Activated naive CD4-positive, alpha-beta T cell treated with anti-CD3 and anti-CD28 coated beads, Interleukin-2, amount 50 U/mL, for 16 hours (primary cell): ENCODE data around the gene RPRD1B.
"Not testable (repeated sequence)": the region's sequence is repeated elsewhere in the genome, so short reads cannot be mapped to it uniquely, and the experiment has no call there.

ENCODE experiments used
- DNase-seq: peaks from one replicate; pipeline ENCODE4 v3.0.0-alpha.2; 2020

RPRD1B gene

DNA sequence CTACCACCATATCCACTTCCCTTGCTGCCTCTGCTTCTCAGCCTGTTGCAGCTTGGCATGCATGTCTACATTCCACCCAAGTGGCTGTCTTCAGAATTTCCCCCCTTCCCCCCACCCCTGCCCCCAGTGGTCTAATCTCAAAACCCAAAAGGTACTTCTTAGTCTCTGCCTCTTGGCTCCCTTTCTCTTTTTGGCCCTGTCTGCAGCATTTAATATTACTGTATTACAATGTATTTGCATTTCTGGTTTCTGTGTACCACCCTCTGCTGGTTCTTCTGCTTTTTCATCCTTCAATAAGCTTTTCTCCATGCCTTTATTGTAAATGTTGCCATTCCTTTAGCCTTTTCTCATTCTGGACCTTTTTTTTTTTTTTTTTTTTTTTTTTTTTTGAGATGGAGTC lies 43.0 kb downstream of the RPRD1B start:
- DNase-seq: no peak

DNA sequence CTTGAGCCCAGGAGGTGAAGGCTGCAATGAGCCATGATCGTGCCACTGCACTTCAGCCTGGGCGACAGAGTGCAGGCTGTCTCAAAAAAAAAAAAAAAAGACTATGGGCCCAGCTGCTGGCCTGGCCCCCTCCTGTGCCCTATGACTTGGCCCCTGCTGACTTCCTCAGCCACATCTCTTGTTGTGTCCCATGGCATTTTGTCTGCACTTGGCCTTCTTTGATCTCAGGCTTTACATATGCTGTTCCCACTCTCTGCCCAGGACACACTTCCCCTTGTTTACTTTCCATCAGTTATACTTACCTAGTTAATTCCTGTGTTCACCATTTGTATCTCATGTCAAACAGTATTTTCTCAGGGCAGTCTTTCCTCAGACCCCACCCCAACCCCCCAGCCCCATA lies 44.5 kb downstream of the RPRD1B start:
- DNase-seq: no peak

DNA sequence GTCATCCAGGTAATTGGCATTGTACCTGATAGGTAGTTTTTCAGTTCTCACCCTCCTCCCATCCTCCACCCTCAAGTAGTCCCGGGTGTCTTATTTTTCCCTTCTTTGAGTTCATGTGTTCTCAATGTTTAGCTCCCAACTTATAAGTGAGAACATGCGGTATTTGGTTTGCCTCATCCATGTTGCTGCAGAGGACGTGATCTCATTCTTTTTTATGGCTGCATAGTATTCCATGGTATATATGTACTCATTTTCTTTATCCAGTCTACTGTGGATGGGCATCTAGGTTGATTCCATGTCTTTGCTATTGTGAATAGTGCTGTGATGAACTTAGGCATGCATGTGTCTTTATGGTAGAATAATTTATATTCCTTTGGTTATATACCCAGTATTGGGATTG lies 45.8 kb downstream of the RPRD1B start:
- DNase-seq: no peak

DNA sequence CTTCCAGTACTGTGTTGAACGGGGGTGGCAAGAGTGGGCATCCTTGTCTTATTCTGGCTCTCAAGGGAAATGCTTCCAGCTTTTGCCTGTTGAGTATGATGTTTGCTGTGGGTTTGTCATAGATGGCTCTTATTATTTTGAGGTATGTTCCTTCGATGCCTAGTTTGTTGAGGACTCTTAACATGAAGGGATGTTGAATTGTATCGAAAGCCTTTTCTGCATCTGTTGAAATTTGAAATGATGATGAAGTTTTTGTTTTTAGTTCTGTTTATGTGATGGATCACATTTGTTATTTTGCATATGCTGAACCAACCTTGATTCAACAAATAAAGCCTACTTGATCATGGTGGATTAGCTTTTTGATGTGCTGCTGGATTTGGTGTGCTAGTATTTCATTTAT lies 48.0 kb downstream of the RPRD1B start:
- DNase-seq: no peak

DNA sequence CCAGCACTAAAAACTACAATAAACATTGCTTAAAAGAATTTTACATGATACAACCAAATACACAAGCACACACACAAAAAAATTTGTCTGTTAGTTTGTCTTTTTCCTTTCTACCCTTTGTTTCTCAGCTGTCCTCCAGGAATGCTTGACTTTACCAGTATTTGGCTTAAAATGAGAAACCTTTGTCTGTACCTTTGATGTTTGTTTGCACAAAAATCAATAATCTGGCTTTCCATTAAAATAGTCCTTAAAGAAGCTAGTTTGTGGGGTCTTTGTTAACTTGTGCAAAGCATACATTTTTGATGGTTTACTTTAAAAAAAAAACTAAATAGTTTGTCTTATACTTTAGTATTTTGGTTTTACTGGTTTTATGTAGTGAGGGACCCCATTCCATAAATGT lies 49.3 kb downstream of the RPRD1B start:
- no peak for DNase-seq

DNA sequence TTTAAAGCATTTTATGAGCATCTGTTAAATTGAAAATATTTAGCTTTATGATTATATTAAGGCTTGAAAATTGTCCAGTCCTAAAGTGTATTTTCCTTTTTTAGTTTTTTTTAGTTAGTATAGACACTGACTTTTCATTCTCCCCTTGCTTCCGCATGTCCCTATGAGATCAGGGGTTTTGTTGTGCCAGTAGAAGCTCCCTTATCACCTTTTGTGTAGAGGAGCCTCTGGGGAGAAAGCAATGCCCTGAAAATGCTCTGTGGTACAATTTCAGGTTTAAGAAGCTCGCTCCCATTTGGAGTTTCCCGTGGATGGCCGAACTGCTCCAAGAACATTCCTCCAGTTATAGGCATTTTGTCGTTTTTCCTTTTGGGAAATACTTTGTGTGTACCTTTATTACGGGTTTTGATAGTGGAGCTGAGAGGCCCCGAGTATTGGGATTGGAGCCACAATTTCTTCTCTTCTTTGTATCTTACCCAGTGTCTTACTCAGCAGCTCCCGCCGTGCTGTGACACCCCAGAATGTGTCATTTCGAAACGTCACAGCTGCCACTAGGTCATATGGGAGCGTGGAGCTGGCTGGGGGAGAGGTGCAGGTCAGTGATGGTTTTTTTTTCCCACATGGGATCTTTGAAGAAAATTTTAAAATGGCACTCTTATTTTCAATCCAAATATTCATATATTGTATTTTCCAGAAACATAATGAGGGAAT lies 49.9 kb downstream of the RPRD1B start:
- DNase-seq: no peak

DNA sequence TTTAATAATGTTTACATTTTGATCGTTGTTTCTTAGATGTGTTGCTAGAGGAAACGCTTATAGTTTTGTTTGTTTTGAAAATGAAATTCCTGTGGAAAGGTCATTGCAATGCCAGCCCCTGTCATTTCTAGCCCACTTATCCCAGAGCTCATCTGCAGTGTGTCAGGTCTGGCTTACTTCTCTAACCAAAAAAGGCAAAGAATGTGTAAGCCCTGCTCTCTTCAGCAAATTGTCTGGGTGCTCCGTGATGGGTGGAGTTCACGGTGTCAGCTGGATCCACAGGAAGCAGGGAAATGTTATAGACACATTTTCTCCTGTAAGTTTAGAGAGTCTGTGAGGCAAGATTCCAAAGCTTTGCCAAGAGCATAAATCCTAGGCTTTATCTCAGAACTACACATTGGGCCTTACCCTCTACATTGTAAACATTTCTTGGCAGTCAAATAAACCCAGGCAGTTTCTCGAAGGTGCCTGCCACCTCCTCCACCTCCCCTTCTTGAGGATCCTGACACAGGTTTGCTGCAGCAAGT lies 50.9 kb downstream of the RPRD1B start:
- no peak for DNase-seq

DNA sequence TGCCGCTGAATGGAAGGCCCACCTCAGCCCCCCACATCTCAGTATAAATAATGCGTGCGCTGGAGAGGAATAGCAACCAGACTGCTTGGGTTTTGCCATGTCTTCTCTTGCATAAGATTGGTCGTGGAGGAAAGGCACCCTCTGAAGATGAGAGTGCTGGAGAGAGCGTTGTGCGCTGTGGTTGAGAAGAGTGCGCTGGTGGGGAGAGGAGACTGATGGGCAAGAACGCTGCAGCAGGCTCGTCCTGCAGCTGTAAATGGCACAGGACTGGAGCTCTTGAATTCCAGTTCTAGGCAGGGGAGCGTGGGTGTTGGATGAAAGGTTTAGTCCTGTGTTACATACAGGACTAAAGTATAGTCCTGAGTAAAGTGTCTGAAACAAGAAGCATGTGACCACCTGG lies 51.5 kb downstream of the RPRD1B start:
- DNase-seq: no peak

DNA sequence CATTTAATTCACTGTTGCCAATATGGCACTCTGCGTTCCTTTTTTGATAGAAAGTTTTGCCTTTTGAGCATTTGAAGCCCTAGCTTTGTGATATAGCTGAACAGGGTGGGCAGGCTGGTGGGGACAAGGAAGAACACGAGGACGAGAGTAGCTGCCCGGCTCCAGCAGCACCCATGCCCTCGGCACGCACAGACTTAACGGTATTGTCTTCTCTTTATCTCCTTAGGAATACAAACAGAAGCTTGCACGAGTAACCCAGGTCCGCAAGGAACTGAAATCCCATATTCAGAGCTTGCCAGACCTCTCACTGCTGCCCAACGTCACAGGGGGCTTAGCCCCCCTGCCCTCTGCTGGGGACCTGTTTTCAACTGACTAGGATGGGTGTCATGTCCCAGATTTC lies 56.0 kb downstream of the RPRD1B start:
- DNase-seq: no peak

DNA sequence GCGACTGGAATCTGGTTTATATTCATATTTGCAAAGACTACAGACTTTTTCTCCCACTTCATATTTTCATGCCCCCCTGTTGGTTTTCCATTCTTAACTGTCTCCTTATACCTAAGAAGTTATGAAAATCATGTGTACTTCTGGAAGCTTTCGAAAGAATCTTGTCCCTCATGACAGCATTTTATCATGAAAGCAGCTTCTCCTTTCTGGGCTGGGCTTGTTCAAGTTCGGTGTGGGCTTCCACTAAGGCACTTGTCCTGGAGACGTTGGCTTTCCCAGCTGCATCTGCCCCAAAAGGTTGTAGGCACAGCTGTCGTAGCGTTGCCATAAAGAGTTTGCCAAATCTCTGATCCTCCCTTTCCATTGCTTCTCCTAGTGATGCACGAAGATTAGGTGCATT lies 56.5 kb downstream of the RPRD1B start:
- no peak for DNase-seq

DNA sequence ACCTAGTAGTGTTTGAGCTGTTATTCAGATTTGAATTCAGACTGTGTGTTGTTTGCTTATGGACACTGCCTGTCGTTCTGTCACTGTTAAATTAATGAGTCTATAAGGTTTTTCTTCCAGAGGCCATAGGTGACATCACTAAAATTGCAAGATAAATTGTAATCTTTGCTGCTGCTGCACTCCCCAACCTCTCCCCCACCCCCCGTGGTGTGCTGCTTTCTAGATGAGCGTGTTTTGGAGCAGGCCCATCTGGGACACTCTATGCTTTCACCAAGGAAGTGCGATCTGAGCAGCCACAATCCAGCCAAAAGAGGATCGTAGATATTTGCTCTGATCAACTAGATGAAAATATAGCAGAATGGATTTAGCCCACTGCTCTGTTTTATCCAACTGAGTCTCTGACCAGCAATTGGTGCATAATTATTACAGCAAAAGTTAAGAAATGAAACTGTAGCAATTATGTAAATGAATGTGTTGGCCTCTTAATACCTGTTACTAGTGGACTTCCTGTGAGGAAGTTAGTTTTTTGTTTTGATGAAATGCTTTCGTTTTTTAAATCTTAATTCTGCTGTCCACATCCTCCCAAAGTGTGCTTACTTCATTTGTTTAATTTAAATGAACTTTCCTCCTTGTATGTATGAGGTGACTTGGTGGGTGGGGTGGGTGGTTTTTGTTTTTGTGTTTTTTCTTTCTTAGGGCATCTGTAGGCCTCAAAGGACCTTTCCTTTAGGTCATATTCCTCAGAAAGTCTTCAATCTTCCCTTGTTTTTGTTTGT lies 58.1 kb downstream of the RPRD1B start:
- DNase-seq: no peak

DNA sequence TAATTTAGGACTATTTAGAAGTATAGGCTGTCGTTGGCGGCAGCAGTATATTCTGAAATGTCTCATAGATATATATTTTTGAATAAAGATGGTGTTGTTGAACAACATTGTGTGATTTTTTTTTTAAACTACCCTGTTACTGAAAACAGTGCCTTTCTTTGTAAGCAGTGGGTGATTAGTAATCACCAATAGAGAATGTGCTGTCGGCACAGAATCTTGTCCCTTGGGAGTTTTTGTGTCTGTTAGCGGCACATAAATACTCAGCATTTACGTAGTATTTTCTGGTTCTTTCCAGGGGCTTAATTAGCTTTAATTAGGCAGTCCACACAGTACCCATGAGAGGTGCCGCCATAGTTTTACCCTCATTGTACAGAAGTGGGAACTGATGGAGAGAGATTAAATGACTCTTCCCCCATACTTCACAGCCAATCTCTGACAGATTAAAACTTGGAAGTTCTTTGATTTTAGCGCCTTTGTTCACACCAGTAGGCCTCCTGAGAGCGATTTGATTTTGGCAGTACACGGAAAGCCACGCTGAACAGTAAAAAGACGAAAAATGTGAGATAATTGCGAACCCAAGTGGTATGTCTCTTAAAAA lies 58.8 kb downstream of the RPRD1B start:
- no peak for DNase-seq

DNA sequence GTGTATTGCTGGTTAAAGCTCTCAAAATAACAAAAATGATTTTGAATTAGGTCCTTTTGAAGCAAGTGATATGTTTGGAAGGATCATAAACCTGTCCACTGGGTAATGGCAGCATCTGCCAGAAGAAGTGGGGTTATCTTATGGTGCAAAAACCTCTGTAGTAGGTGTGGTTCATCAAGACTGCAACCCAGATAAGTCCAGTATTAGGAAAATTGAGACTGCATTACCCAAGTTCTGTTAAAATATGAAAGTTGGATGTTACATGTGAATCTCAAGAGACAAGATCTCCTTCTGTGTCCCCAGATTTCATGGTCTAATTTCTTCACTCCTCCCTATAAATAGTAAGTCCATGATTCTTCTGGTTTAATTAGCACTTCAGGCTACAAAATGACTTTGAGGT lies 59.4 kb downstream of the RPRD1B start:
- DNase-seq: no peak

DNA sequence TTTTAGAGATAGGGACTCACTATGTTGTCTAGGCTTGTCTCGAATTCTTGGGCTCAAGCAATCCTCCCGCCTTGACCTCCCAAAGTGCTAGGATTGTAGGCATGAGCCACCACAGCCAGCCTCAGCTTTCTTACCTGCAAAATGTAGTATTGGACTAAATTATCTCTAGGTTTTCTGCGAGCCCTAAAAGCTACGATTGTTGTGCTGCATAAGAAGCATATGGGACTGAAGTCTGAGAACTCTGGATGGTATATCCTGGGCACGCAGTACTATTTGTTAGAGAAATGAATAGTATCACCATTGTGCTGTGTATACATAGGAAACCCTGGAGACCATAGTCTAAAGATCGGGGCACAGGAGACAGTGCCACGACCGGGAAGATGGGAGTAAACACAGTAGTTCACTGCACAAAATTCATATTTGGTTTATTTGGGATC lies 60.1 kb downstream of the RPRD1B start:
- no peak for DNase-seq

DNA sequence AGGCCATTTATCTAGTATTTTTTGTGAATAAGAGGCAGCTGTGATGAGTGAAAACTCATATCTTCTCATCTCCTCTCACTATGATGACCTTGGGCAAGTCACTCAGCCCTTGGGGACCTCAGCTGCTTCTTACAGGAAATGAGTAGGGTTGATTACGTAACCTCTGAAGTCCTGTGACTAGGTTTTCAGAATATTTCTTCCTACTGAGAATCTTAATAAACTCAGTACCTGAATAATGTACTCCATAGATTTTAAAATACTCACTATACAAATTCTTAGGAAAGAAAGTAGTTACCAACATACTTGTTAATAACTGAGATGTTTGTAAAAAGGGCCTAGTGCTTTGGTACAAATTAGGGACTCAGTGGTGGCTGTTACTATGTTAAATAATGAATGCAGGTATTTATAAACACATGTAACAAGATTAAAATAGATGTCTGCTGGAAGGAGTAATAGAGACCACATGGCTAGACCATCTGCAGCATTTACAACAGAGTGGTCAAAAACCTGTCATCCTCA lies 60.9 kb downstream of the RPRD1B start:
- DNase-seq: no peak

DNA sequence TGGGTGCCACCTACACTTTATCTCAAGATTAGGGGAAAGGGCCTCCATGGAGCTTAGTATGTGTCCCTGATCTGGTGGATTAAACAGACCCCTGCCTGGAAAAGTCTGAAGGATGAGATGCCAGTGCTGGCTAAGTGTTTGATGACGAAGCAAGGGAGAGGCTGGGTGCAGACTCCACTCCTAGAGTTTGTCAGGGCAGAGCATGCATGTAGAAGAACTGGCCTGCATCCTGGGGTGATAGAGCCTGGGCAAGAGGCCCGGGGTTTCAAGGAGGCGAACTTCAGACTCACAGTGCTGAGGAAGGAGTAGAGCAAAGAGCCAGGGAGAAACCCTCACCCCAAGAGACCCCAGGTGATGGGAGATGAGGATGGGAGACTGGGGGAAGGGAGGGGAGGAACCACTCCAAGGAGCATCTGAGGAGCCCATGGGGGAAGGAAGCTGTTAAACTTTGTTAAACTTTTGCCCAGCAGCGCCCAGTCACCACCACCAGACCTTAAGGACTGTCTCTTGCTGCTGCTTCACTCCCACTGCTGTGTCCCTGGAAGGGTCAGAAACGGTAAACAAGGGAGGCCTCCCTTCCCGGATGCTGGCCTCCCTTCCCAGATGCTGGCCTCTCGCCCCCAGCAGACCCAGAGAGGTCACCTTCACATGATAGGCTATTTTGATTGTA lies 61.6 kb downstream of the RPRD1B start:
- no peak for DNase-seq

DNA sequence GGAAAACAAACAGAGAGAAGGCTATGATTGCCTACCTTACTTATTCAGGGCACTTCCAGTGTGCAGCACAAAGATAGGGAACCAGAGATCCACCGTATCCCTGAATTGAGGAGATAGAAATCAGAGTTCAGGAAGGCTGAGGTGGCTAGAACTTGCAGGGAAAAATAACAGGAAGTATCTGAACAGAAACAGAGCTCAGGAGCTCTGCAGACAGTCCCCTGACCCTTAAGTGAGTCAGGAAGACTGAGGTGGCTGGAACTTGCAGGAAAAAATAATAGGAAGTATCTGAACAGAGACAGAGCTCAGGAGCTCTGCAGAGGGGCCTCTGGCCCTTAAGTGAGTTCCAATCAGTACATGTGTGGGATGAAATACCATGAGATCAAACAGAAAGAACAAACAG lies 65.4 kb downstream of the RPRD1B start:
- no peak for DNase-seq

DNA sequence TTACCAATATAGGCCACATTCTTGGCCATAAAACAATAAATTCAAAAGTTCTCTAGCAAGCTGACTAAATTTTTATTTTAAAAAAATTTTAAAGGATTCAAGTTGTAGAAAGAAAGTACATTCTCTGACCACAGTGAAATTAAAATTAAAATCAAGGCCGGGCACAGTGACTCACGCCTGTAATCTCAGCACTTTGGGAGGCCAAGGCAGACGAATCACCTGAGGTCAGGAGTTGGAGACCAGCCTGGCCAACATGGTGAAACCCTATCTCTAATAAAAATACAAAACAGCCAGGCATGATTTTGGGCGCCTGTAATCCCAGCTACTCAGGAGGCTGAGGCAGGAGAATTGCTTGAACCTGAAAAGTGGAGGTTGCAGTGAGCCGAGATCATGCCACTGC lies 68.7 kb downstream of the RPRD1B start:
- DNase-seq: not testable (repeated sequence)

DNA sequence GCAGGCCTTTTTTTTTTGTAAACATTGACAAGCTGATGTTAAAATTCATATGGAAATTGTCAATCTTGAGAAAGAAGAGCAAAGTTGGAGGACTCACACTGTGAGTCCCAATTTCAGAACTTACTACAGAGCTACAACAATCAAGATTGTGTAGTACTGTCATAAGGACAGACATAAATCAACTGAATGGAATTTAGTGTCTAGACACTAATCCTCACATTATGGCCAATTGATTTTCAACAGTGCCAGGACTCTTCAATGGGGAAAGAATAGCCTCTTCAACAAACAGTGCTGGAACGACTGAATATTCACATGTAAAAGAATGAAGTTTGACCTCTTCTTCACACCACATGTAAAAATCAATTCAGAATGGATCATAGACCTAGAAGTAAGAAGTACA lies 70.7 kb downstream of the RPRD1B start:
- DNase-seq: no peak

DNA sequence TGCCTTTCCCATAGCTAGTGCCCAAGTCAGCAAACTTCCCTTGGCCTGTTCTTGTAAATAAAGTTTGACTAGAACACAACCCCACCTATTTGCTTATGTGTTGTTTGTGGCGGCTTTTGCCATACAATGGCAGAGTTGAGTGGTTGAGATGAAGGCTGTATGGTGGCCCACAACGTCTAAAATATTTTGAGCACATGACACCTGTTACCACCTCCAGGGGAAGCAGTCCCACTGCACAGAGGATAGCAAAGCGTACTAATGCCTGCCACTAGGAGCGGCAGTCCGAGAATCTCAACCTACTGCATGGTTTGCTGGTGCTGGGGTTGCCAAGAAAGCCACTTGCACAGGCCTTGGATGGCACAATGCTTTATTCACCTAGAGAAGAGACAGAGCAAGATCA lies 72.9 kb downstream of the RPRD1B start:
- DNase-seq: no peak

DNA sequence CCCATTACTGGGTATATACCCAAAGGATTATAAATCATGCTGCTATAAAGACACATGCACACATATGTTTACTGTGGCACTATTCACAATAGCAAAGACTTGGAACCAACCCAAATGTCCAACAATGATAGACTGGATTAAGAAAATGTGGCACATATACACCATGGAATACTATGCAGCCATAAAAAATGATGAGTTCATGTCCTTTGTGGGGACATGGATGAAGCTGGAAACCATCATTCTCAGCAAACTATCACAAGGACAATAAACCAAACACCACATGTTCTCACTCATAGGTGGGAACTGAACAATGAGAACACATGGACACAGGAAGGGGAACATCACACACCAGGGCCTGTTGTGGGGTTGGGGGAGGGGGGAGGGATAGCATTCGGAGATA lies 73.8 kb downstream of the RPRD1B start:
- DNase-seq: not testable (repeated sequence)

DNA sequence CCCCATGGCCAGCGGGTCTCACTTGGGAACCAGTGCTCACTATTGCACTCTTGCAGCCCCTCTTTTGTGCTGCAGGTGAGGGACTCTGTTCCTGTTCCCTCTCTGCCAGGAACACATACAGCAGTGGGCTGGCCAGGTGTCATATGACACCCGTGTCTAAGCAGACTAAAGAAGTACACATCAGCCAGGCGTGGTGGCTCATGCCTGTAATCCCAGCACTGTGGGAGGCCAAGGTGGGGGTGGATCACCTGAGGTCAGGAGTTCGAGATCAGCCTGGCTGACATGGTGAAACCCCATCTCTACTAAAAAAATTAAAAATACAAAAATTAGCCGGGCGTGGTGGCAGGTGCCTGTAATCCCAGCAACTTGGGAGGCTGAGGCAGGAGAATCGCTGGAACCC lies 74.4 kb downstream of the RPRD1B start:
- DNase-seq: not testable (repeated sequence)

DNA sequence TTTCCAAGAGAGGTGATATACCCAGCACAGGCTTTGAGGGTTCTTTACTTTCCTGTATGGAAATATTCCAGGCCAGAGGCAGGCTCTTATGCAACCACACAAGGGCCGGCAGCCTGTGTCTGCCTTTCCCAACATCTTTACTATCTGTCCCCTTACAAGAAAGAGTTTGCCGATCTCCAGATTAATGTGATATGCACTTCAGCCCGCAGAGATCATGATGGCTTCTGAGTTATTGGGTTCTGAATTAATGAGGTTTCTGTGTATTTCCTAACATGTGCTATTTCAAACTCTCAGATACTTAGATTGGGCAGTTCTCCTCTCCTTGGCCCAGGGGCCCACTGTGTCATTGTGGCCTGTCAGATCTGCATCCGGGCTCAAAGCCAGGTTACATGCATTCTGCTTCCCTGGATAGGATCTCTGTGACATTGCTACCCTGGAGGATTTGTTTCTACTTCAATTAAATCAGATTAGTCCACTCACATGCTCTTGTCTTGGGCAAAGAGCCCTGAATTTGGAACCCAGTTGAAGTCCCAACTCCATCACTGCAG lies 75.0 kb downstream of the RPRD1B start:
- DNase-seq: no peak
